Activated CD4-positive, alpha-beta memory T cell treated with anti-CD3 and anti-CD28 coated beads for 36 hours (primary cell): Measurements from ENCODE around the gene MCRS1. TPM values are rescaled to one million over a fixed set of nuclear protein-coding genes. Genes with fewer than 3 reads are reported as not detected.

Experiments used
- CTCF ChIA-PET: fragments of 350-600 bp; sonication (Branson Sonifier 250); formaldehyde crosslinking; loops from one replicate; lab custom pipeline; 2021; ENCODE audit warnings: antibody characterized with exemption, inconsistent platforms; lab: Charles Lee
- POLR2A ChIA-PET: fragments of 350-600 bp; sonication (Branson Sonifier 250); formaldehyde crosslinking; loops from one replicate; lab custom pipeline; 2021; ENCODE audit warnings: antibody characterized with exemption; lab: Charles Lee
- DNase-seq: peaks from one replicate; pipeline ENCODE4 v3.0.0-alpha.2; 2020
- H3K27ac Mint-ChIP-seq: one replicate; pipeline ENCODE4 v1.8.0; 2021; ENCODE audit warnings: mixed read lengths
- H3K27me3 Mint-ChIP-seq: one replicate; pipeline ENCODE4 v1.8.0; 2021; ENCODE audit warnings: mixed read lengths
- H3K36me3 Mint-ChIP-seq: one replicate; pipeline ENCODE4 v1.8.0; 2021; ENCODE audit warnings: mixed read lengths
- H3K4me1 Mint-ChIP-seq: one replicate; pipeline ENCODE4 v1.8.0; 2021; ENCODE audit warnings: low read depth, mixed read lengths
- H3K4me3 Mint-ChIP-seq: one replicate; pipeline ENCODE4 v1.8.0; 2021; ENCODE audit warnings: mild to moderate bottlenecking, mixed read lengths
- H3K9me3 Mint-ChIP-seq: one replicate; pipeline ENCODE4 v1.8.0; 2021; ENCODE audit warnings: mixed read lengths
- intact Hi-C: fragments of 100-400 bp; cut with micrococcal nuclease; formaldehyde crosslinking; loops from one replicate; pipeline ENCODE4 v1.15.1; 2023
- total RNA-seq, 2 experiments: library from RNA; stranded (reverse); gene quantifications; one replicate each; pipeline ENCODE4 v1.2.3, GENCODE V29; 2021

The MCRS1 gene
- total RNA-seq, 2 experiments from 2014 or later: 52.3 to 56.8 TPM

DNA sequence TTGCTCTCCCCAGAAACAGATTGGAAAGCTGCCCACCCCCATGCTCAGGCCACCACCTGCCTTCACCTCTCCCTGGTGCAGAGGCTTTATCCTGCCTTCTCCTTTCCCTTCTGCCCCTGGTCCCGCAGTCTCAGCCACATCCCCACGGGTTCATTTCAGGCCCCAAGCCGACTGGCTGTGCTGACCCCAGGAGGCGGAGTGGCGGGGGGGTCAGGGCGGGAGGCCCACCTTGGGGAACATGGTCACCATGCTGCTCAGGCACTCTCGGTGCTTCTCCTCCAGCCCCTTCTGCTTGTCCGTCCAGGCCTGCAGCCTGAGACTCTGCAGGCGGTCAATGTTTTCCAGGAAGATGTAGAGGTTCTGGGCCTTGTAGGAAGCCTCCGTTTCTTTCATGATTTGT is 30.6 kb upstream of the MCRS1 start:
- no peak overlapping the region for H3K27ac Mint-ChIP-seq
- no peaks in the 10 kb centered on the region for H3K36me3 Mint-ChIP-seq
- intact Hi-C loops: no loop called here
- DNase-seq: no peak
- no peaks in the 10 kb centered on the region for H3K27me3 Mint-ChIP-seq
- ChIA-PET POLR2A (no interaction called here), CTCF (no interaction called here)
- no peak overlapping the region for H3K4me3 Mint-ChIP-seq
- no peaks in the 10 kb centered on the region for H3K9me3 Mint-ChIP-seq
- H3K4me1 Mint-ChIP-seq: no peaks in the 10 kb centered on the region

GRCh38 chr12:49588721-49589516 is 21.0 kb upstream of the MCRS1 start:
- no peak overlapping the region for H3K27ac Mint-ChIP-seq
- POLR2A ChIA-PET: no interaction called here

DNA sequence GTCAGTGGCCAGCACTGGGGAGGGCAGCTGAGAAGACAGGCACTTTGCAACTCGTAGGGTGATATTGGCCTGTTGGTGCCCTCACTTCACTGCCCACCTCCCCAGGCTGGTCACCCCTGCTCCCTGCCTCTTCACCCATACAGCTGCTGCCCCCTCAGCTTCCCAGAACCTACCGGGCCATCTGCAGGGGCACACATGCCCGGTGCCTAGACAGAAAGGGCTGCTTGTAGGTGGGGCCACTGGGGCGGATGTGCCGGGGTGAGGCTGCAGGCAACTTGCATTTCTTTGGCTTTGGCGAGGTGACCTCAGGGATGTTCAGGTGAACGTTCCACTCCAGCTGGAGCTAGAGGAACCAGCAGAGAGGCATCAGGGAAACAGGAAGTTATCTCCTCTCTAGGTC is 20.3 kb upstream of the MCRS1 start:
- no peaks in the 10 kb centered on the region for H3K27me3 Mint-ChIP-seq
- DNase-seq: no peak
- no peaks in the 10 kb centered on the region for H3K4me1 Mint-ChIP-seq
- CTCF ChIA-PET: interaction anchor here (1.6 kb wide), 1 partner anchor 8 kb away, joined by 5 read pairs; no protein-coding TSS in a partner anchor
- H3K9me3 Mint-ChIP-seq: no peaks in the 10 kb centered on the region
- H3K36me3 Mint-ChIP-seq: peaks cover 14% of the 10 kb centered on the region
- no peak overlapping the region for H3K27ac Mint-ChIP-seq
- H3K4me3 Mint-ChIP-seq: no peak overlapping the region
- intact Hi-C loops: no loop called here
- POLR2A ChIA-PET: no interaction called here

More at GRCh38 chr12:49588721-49589516, 21.0 kb upstream of the MCRS1 start:
- H3K36me3 Mint-ChIP-seq: peaks cover 14% of the 10 kb centered on the region
- no peaks in the 10 kb centered on the region for H3K4me1 Mint-ChIP-seq
- intact Hi-C loops: no loop called here
- no peaks in the 10 kb centered on the region for H3K27me3 Mint-ChIP-seq
- no peak overlapping the region for H3K4me3 Mint-ChIP-seq
- no peak for DNase-seq
- no peaks in the 10 kb centered on the region for H3K9me3 Mint-ChIP-seq
- CTCF ChIA-PET: interaction anchor here (1.6 kb wide), 1 partner anchor 8 kb away, joined by 5 read pairs; no protein-coding TSS in a partner anchor

DNA sequence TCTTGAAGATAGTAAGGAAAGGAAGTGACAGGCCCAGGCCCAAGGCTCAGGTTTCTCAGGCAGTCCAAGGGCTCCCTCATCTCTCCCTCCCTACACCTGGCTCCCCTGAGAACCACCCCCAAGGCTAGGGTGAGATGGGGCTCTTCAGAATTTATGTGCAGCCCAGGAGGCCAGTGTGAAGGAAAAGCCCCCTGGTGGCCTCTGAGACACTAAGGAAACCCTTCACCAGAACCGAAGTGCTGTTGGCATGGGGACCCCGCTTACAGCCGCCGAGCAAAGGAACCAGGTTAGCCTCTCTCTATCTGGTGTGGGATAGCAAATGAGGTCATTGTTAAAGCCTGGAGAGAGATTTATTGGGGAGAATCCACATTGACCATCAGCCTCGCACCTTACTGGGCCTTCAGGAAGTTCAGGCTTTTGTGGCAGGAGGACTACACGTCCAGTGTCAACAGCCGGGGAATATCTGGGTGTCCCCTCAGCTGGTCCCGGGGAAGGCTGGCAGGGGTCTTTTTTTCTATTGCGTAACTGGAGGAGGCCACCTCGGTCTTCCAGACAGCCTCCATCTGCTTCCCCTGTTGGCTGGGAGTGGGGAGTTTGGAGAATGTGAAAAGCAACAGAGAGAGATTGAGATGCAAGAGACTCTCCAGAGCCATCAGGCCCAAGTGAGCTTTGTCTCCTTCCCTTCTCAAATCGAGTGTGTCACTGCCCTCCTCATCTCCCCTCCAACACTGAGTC is 19.4 kb upstream of the MCRS1 start:
- CTCF ChIA-PET: no interaction called here
- Mint-ChIP-seq H3K36me3 (peaks cover 14% of the 10 kb centered on the region), H3K27me3 (no peaks in the 10 kb centered on the region), H3K9me3 (no peaks in the 10 kb centered on the region), H3K4me1 (no peaks in the 10 kb centered on the region), H3K4me3 (no peak overlapping the region), H3K27ac (no peak overlapping the region)
- intact Hi-C loops: no loop called here
- POLR2A ChIA-PET: no interaction called here
- no peak for DNase-seq

- H3K4me3 Mint-ChIP-seq: no peak overlapping the region
- no peak for DNase-seq
- peaks cover 13% of the 10 kb centered on the region for H3K4me1 Mint-ChIP-seq
- CTCF ChIA-PET: interaction anchor here (0.6 kb wide), 1 partner anchor 630 kb away, joined by 4 read pairs; no protein-coding TSS in a partner anchor
- no peaks in the 10 kb centered on the region for H3K27me3 Mint-ChIP-seq
- no peaks in the 10 kb centered on the region for H3K9me3 Mint-ChIP-seq
- H3K36me3 Mint-ChIP-seq: peaks cover 8% of the 10 kb centered on the region
- intact Hi-C loops: no loop called here
- no peak overlapping the region for H3K27ac Mint-ChIP-seq
- POLR2A ChIA-PET: no interaction called here
Observed at GRCh38 chr12:49585477-49586459, 17.8 kb upstream of the MCRS1 start.

GRCh38 chr12:49584591-49584990 is 16.6 kb upstream of the MCRS1 start:
- Mint-ChIP-seq H3K36me3 (peaks cover 5% of the 10 kb centered on the region), H3K4me3 (no peak overlapping the region), H3K27ac (no peak overlapping the region), H3K4me1 (peaks cover 18% of the 10 kb centered on the region), H3K9me3 (no peaks in the 10 kb centered on the region), H3K27me3 (no peaks in the 10 kb centered on the region)
- intact Hi-C loops: loop anchor here (5.0 kb wide), 1 partner anchor 38 kb away; the partner anchor contains the start of gene PRPF40B
- CTCF ChIA-PET: interaction anchor here (1.5 kb wide), 1 partner anchor 226 kb away, joined by 8 read pairs; no protein-coding TSS in a partner anchor
- DNase-seq: no peak
- POLR2A ChIA-PET: no interaction called here

DNA sequence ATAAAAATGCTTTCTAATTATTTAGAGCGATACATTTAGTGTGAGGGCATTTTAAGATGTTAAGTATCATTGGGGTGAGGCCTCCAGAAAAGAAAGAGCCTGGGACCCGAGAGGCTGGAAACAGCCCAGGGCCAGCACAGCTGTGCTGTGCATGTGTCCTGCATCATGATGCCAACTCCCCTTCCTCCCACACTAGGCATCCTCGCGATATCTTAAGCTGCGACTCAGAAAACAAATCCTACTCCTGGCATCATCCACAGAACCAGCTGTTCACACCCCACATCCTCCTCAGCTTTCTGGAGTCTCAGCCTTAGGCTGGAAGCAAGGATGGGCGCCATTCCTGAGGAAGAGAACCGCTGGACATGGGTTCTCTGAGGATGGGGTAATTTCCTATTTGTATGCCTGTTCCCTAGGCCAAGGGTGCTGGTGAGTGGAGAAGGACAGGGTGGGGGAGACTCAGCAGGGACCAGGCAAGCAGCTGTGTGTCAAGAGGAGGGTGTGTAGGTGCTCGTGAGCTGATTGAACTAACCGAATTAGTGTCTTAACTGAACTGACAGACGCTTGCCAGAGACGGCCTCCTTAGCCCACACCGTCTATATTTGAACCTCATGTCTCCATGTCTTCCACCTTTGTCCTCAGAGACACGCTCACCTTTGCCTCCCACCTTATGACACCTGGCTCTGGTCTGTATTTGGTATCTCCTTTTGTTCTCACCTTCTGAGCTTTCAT is 15.6 kb upstream of the MCRS1 start:
- POLR2A ChIA-PET: no interaction called here
- peaks cover 5% of the 10 kb centered on the region for H3K36me3 Mint-ChIP-seq

DNA sequence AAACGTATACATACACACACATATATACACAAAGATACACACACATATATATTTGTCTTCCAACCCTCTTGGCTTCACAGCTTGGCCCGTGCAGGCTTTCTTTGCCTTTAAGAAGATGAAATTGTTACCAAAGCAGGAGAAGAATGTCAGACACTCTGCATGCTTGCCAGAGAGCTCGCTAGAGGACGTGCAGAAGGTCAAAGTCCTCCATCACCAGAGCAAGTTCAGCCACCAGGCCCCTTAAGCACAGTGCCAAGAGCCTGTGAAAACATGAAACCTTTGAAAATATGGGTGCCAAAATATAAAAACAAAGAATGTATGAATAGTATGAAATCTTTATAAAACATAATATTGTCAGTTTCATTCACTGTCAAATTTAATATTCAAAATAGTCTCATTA is 14.9 kb upstream of the MCRS1 start:
- ChIA-PET POLR2A (no interaction called here), CTCF (interaction anchor here (0.5 to 4.2 kb wide), 4 partner anchors 11 to 362 kb away, joined by 3 to 25 read pairs (median 6); no protein-coding TSS in a partner anchor)
- peaks cover 18% of the 10 kb centered on the region for H3K4me1 Mint-ChIP-seq
- intact Hi-C loops: loop anchor here (5.0 kb wide), 1 partner anchor 39 kb away; the partner anchor contains the start of gene PRPF40B
- no peak overlapping the region for H3K4me3 Mint-ChIP-seq
- no peaks in the 10 kb centered on the region for H3K9me3 Mint-ChIP-seq
- no peak for DNase-seq
- no peak overlapping the region for H3K27ac Mint-ChIP-seq
- H3K36me3 Mint-ChIP-seq: peaks cover 5% of the 10 kb centered on the region
- no peaks in the 10 kb centered on the region for H3K27me3 Mint-ChIP-seq

More for the DNA sequence above, 15.6 kb upstream of the MCRS1 start:
- Mint-ChIP-seq H3K27ac (no peak overlapping the region), H3K4me1 (peaks cover 18% of the 10 kb centered on the region), H3K9me3 (no peaks in the 10 kb centered on the region), H3K27me3 (no peaks in the 10 kb centered on the region), H3K4me3 (no peak overlapping the region)
- no peak for DNase-seq
- CTCF ChIA-PET: interaction anchor here (1.5 to 4.2 kb wide), 2 partner anchors 12 to 225 kb away, joined by 8 to 25 read pairs; no protein-coding TSS in a partner anchor
- intact Hi-C loops: loop anchor here (5.0 kb wide), 1 partner anchor 39 kb away; the partner anchor contains the start of gene PRPF40B

- Mint-ChIP-seq H3K4me3 (no peak overlapping the region), H3K4me1 (peaks cover 18% of the 10 kb centered on the region), H3K36me3 (peaks cover 5% of the 10 kb centered on the region), H3K27ac (no peak overlapping the region), H3K9me3 (no peaks in the 10 kb centered on the region), H3K27me3 (no peaks in the 10 kb centered on the region)
- POLR2A ChIA-PET: no interaction called here
- CTCF ChIA-PET: interaction anchor here (1.2 to 4.2 kb wide), 3 partner anchors 10 to 363 kb away, joined by 3 to 25 read pairs (median 6); no protein-coding TSS in a partner anchor
- no peak for DNase-seq
- intact Hi-C loops: loop anchor here (5.0 kb wide), 1 partner anchor 40 kb away; the partner anchor contains the start of gene PRPF40B
Observed at GRCh38 chr12:49582201-49582600, 14.3 kb upstream of the MCRS1 start.

DNA sequence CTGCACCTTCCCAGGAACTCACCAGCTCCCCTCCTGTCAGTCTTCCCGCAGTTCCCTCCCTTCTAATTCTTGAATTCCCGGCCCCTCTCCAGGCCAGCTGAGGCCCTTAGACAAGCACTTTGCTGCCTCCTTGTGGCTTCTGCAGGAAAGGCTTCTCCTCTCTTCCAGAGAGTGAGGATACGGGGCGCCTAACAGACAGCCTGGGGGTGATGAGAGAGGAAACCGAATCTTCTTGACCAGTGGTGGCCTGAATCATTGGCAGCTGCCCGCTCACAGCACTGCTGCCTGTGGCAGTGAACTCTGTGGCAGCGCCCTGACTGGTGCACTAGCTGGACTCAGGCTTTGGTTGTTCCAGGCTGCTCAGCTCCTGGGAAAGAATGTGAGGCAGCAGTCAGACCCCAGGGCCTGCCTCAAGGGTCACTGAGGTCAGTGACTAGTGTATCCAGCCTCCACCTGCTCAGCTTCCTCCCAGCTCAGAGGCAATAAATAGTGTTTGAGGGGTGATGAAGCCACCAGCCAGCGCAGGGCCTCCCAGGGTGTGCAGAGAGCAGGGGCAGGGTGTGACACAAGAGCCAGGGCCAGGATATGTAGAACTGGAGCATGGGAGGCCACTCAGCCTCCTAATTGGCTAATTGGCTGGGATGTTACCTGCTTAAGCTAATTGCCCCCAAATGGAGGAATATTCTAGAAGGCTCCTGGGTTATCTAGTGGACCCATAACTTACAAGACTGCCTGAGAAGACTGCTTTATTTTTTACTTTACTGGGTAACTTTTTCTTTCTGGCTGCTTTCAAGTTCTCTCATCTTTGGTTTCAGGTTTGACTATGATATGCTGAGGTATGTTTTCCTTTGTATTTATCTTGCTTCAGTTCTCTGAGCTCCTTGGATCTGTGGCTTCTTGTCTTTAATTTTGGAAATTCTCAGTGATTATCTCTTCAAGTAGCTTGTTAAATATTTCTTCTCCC is 12.9 kb upstream of the MCRS1 start:
- H3K4me1 Mint-ChIP-seq: peaks cover 18% of the 10 kb centered on the region
- peak overlapping the region; percentile 8 for H3K27ac Mint-ChIP-seq
- DNase-seq: peak; percentile 65
- ChIA-PET CTCF (interaction anchor here (0.5 to 4.2 kb wide), 34 partner anchors 8 to 364 kb away, joined by 3 to 25 read pairs (median 3); partner anchors contain the start of genes KCNH3, PRPF40B and TMBIM6), POLR2A (interaction anchor here (0.9 to 1.2 kb wide), 2 partner anchors 10 to 83 kb away, joined by 3 read pairs; no protein-coding TSS in a partner anchor)
- H3K9me3 Mint-ChIP-seq: no peaks in the 10 kb centered on the region
- intact Hi-C loops: loop anchor here (5.0 kb wide), 1 partner anchor 41 kb away; the partner anchor contains the start of gene PRPF40B
- H3K27me3 Mint-ChIP-seq: no peaks in the 10 kb centered on the region
- H3K4me3 Mint-ChIP-seq: no peak overlapping the region
- peaks cover 5% of the 10 kb centered on the region for H3K36me3 Mint-ChIP-seq
